Measurements from ENCODE around the gene ARRDC2. TPM values are rescaled to one million over a fixed set of nuclear protein-coding genes. Genes with fewer than 3 reads are reported as not detected.
A peak's percentile ranks its signal among the peaks of the same experiment; 100 is the strongest.

The ARRDC2 gene
- total RNA-seq, 1 donor from 2014 or later, result 16.6 TPM

GRCh38 chr19:18051887-18052286 lies 43.9 kb downstream of the ARRDC2 start:
- intact Hi-C loops (cut with micrococcal nuclease), result no loop called here
- no peaks in the 10 kb centered on the region for H3K27me3 ChIP-seq (ENCODE audit: low read depth)
- TF ChIP-seq, protein P1, sequence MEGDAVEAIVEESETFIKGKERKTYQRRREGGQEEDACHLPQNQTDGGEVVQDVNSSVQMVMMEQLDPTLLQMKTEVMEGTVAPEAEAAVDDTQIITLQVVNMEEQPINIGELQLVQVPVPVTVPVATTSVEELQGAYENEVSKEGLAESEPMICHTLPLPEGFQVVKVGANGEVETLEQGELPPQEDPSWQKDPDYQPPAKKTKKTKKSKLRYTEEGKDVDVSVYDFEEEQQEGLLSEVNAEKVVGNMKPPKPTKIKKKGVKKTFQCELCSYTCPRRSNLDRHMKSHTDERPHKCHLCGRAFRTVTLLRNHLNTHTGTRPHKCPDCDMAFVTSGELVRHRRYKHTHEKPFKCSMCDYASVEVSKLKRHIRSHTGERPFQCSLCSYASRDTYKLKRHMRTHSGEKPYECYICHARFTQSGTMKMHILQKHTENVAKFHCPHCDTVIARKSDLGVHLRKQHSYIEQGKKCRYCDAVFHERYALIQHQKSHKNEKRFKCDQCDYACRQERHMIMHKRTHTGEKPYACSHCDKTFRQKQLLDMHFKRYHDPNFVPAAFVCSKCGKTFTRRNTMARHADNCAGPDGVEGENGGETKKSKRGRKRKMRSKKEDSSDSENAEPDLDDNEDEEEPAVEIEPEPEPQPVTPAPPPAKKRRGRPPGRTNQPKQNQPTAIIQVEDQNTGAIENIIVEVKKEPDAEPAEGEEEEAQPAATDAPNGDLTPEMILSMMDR (IDR thresholded peaks at IDR 0.05; ENCODE audit: borderline replicate concordance), result no peak
- H3K4me3 ChIP-seq, result peak overlapping the region; percentile 50
- peak overlapping the region; percentile 88 for H3K27ac ChIP-seq (replicated peaks)
- DNase-seq, result peak; percentile 67
- H3K9me3 ChIP-seq (replicated peaks), result no peaks in the 10 kb centered on the region
- H3K4me1 ChIP-seq, result peaks cover 43% of the 10 kb centered on the region
- H3K36me3 ChIP-seq, result no peaks in the 10 kb centered on the region

GRCh38 chr19:18053576-18054219 lies 45.7 kb downstream of the ARRDC2 start:
- no peaks in the 10 kb centered on the region for H3K27me3 ChIP-seq (ENCODE audit: low read depth)
- H3K4me1 ChIP-seq, result peaks cover 50% of the 10 kb centered on the region
- no peak overlapping the region for H3K4me3 ChIP-seq
- H3K36me3 ChIP-seq, result no peaks in the 10 kb centered on the region
- TF ChIP-seq, protein P1 (IDR thresholded peaks at IDR 0.05; ENCODE audit: borderline replicate concordance), result no peak
- no peak for DNase-seq
- H3K9me3 ChIP-seq (replicated peaks), result no peaks in the 10 kb centered on the region
- peak overlapping the region; percentile 88 for H3K27ac ChIP-seq (replicated peaks)
- intact Hi-C loops (cut with micrococcal nuclease), result no loop called here

DNA sequence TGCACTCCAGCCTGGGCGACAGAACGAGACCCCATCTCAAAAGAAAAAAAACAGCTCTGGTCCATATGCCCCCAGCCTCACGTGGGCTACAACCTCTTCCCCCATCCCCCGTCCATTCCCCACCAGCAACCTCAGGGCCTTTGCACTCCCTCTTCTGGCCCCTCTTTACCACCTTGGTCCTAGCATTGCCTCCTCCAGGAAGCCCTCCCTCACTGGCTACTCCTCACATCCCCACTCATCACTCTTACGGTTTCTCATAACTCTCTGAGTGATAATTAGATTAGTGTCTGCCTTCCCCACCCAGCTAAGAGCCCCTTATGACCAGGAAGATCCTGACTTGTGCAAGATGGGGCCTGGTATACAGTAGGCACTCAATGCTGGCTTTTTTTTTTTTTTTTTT lies 48.0 kb downstream of the ARRDC2 start:
- H3K9me3 ChIP-seq (replicated peaks), result no peaks in the 10 kb centered on the region
- TF ChIP-seq, protein P1 (IDR thresholded peaks at IDR 0.05; ENCODE audit: borderline replicate concordance), result no peak
- no peaks in the 10 kb centered on the region for H3K27me3 ChIP-seq (ENCODE audit: low read depth)
- no peak overlapping the region for H3K27ac ChIP-seq (replicated peaks)
- H3K36me3 ChIP-seq, result no peaks in the 10 kb centered on the region
- peaks cover 30% of the 10 kb centered on the region for H3K4me1 ChIP-seq
- H3K4me3 ChIP-seq, result no peak overlapping the region
- intact Hi-C loops (cut with micrococcal nuclease), result no loop called here
- DNase-seq, result no peak

GRCh38 chr19:18057557-18057956 lies 49.6 kb downstream of the ARRDC2 start:
- Histone ChIP-seq H3K9me3 (replicated peaks) (no peaks in the 10 kb centered on the region), H3K27me3 (ENCODE audit: low read depth) (peaks cover 9% of the 10 kb centered on the region), H3K4me3 (no peak overlapping the region), H3K4me1 (peaks cover 15% of the 10 kb centered on the region), H3K36me3 (no peaks in the 10 kb centered on the region), H3K27ac (replicated peaks) (peak overlapping the region; percentile 91)
- TF ChIP-seq, protein P1 (IDR thresholded peaks at IDR 0.05; ENCODE audit: borderline replicate concordance), result no peak
- DNase-seq, result peak; percentile 45
- intact Hi-C loops (cut with micrococcal nuclease), result no loop called here

DNA sequence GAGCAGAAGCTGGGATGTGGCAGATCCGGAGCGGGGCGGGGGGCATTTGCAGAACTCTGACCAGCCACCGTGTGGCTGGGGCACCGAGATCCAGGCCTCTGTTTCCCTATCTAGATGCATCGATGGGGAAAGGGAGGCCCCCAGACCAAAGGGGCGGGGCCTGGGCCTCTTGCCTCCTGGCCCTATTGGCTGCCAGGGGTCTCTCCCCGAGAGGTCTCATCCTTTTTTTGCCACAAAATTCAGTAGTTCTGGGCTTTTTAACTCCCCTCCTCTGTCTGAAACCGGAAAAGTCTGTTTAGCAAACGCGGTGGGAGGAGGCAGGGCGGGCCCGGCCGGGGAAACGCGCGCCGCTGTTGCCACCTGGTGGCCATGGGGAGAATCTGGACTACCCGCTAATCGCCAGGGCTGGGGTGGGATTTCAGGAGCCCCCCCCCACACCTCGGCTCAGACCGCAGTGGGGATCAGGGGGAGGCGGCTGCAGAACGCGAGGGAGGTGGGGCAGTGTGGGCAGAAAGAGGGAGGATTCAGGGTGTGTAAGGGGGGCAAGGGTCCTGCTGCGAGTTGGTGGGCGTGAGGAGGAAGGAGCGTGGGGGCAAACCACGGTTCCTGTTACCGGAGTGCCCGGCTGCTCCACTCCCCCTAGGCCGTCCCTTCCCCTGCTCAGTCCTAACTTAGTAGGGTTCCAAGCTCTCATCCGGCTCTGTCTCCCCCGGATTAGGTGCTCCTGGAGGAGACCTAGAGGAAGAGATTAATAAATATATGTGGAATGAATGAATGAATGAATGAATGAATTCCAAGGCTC lies 50.4 kb downstream of the ARRDC2 start:
- Histone ChIP-seq H3K4me1 (peaks cover 15% of the 10 kb centered on the region), H3K27me3 (ENCODE audit: low read depth) (peaks cover 17% of the 10 kb centered on the region), H3K36me3 (no peaks in the 10 kb centered on the region), H3K9me3 (replicated peaks) (no peaks in the 10 kb centered on the region), H3K4me3 (peak overlapping the region; percentile 51), H3K27ac (replicated peaks) (peak overlapping the region; percentile 91)
- TF ChIP-seq, protein P1 (IDR thresholded peaks at IDR 0.05; ENCODE audit: borderline replicate concordance), result peak; percentile 94
- intact Hi-C loops (cut with micrococcal nuclease), result loop anchor here (2.0 kb wide), 1 partner anchor 52 kb away; no protein-coding TSS in a partner anchor
- DNase-seq, result peak; percentile 82

Measured in left ventricle myocardium inferior (tissue), 1 donor.